Psoas muscle (tissue), 8 donors: ENCODE measurements around the gene TM7SF3. TPM values are rescaled to one million over a fixed set of nuclear protein-coding genes. Genes with fewer than 3 reads are reported as not detected.
"Not testable (repeated sequence)": the region's sequence is repeated elsewhere in the genome, so short reads cannot be mapped to it uniquely, and the experiment has no call there.

Source experiments
- ATAC-seq, 4 donors: fragments of 200-7000 bp; cut with Tn5 transposase; one replicate each; pipeline ENCODE4 v1.9.1; 2020; ENCODE audit warnings: moderate library complexity in 3 of 4, mild to moderate bottlenecking in 2 of 4
- DNase-seq, 2 donors: peaks; one replicate each; pipeline ENCODE4 v3.0.0-alpha.2; 2020
- H3K27ac ChIP-seq: fragments of 200-600 bp; one replicate; pipeline ENCODE4 v1.8.0; 2022
- H3K27me3 ChIP-seq, 3 donors: fragments of 200-600 bp in 1 of 3; one replicate each; pipeline versions ENCODE4 v1.6.1 to v1.8.0; 2013 to 2022; ENCODE audit warnings: low read length in 2 of 3, mild to moderate bottlenecking in 2 of 3, moderate library complexity in 1 of 3; ENCODE audit not compliant: insufficient read depth in 3 of 3
- H3K36me3 ChIP-seq, 2 donors: fragments of 200-600 bp in 1 of 2; one replicate each; pipeline versions ENCODE4 v1.6.1 to v1.8.0; 2013 to 2022; ENCODE audit warnings: low read depth in 1 of 2, mild to moderate bottlenecking in 1 of 2, moderate library complexity in 1 of 2; ENCODE audit not compliant: insufficient read depth in 1 of 2
- H3K4me1 ChIP-seq: fragments of 200-600 bp; one replicate; pipeline ENCODE4 v1.8.0; 2022
- H3K4me3 ChIP-seq: fragments of 200-600 bp; one replicate; pipeline ENCODE4 v1.8.0; 2022; ENCODE audit warnings: mild to moderate bottlenecking
- H3K9me3 ChIP-seq: fragments of 200-600 bp; one replicate; pipeline ENCODE4 v1.8.0; 2022
- CTCF ChIP-seq: fragments of 200-600 bp; IDR thresholded peaks from one replicate; pipeline ENCODE4 v1.8.0; 2022; ENCODE audit warnings: antibody characterized with exemption
- WGBS, 3 donors: extraction: QIAGEN DNeasy Blood & Tissue Kit; methylation state at CpG; one replicate each; pipeline versions ENCODE4 v1.1.6 to v1.1.7; 2013; 5-methylcytosine and 5-hydroxymethylcytosine counted together
- intact Hi-C, 2 donors: fragments of 100-400 bp; cut with DNase I; formaldehyde crosslinking; loops; one replicate each; pipeline versions ENCODE4 v1.11.0 to v1.14.2; 2022
- polyA plus RNA-seq, 3 donors: library from polyadenylated mRNA; stranded (reverse); fragments of 200-250 nt; gene quantifications; one replicate each; pipeline ENCODE4 v1.2.3, GENCODE V29; 2013
- total RNA-seq, 4 donors: library from RNA; stranded (reverse); fragmentation: NEBNext Ultra II Directional in 2 of 4; extraction: Animal tissue kit (Norgen Biotek cat#: 25700) in 2 of 4; gene quantifications; one replicate each; pipeline versions ENCODE4 v1.2.1 to v1.2.4, GENCODE V29; 2021 to 2023
- donor health status: healthy with polysubstance abuse.
- donor health status: DM: no; HTN: no; CAD: no; lungs with moderate emphysema.
- donor health status: Bipolar disorder and iron deficiency.
- donor health status: healthy.
- donor health status: DM: yes; HTN: yes; CAD: no.
- donor health status: DM: no; HTN: no; CAD: no.
- donor health status: DM: no; HTN: no; CAD: no.
- donor health status: DM: yes; HTN: yes; CAD: no.

TM7SF3 gene
- total and polyA plus RNA-seq, 7 donors = 6.0 to 16.5 (median 12.0) TPM

- H3K4me1 ChIP-seq = no peaks in the 10 kb centered on the region
- intact Hi-C loops = no loop called here
- no peak overlapping the region for H3K4me3 ChIP-seq
- peaks cover 0 to 84% of the 10 kb centered on the region in 2 donors for H3K36me3 ChIP-seq
- DNase-seq (no peak), ATAC-seq (no peak)
- no peak overlapping the region for H3K27ac ChIP-seq
- H3K9me3 ChIP-seq = no peaks in the 10 kb centered on the region
- WGBS, 3 donors = 96 to 97% (median 97%) methylated on average over 2 of the region's 2 CpGs
- no peak for TF ChIP-seq CTCF
- H3K27me3 ChIP-seq = no peaks in the 10 kb centered on the region
Observed at GRCh38 chr12:26970136-26970535, 44.0 kb downstream of the TM7SF3 start.

- no peaks in the 10 kb centered on the region for H3K9me3 ChIP-seq
- peaks cover 0 to 78% of the 10 kb centered on the region in 2 donors for H3K36me3 ChIP-seq
- no peaks in the 10 kb centered on the region for H3K4me1 ChIP-seq
- intact Hi-C loops = no loop called here
- H3K27me3 ChIP-seq = no peaks in the 10 kb centered on the region
- no peak overlapping the region for H3K4me3 ChIP-seq
- TF ChIP-seq CTCF = no peak
- no peak overlapping the region for H3K27ac ChIP-seq
- ATAC-seq (no peak), DNase-seq (no peak)
- 81 to 85% (median 81%) methylated on average over 3 of the region's 3 CpGs for WGBS, 3 donors
Observed at GRCh38 chr12:26966842-26967241, 47.3 kb downstream of the TM7SF3 start.

- ATAC-seq = no peak
- Histone ChIP-seq H3K36me3 (peaks cover 0 to 83% of the 10 kb centered on the region in 2 donors), H3K27ac (no peak overlapping the region), H3K9me3 (no peaks in the 10 kb centered on the region), H3K27me3 (no peaks in the 10 kb centered on the region), H3K4me3 (no peak overlapping the region), H3K4me1 (no peaks in the 10 kb centered on the region)
- TF ChIP-seq CTCF = no peak
- intact Hi-C loops = no loop called here
- DNase-seq = no peak
- WGBS, 3 donors = 87 to 100% (median 96%) methylated on average over 1 of the region's 1 CpG
Observed at GRCh38 chr12:26963413-26963812, 50.8 kb downstream of the TM7SF3 start.

- intact Hi-C loops = no loop called here
- 86 to 92% (median 86%) methylated on average over 1 of the region's 1 CpG for WGBS, 3 donors
- ATAC-seq (no peak), DNase-seq (no peak)
- H3K27ac ChIP-seq = no peak overlapping the region
- H3K36me3 ChIP-seq = peaks cover 0 to 83% of the 10 kb centered on the region in 2 donors
- no peaks in the 10 kb centered on the region for H3K27me3 ChIP-seq
- no peaks in the 10 kb centered on the region for H3K4me1 ChIP-seq
- no peak overlapping the region for H3K4me3 ChIP-seq
- no peak for TF ChIP-seq CTCF
- H3K9me3 ChIP-seq = no peaks in the 10 kb centered on the region
Observed at GRCh38 chr12:26961803-26962202, 52.4 kb downstream of the TM7SF3 start.

- intact Hi-C loops, DNase-seq, H3K27ac ChIP-seq, H3K4me3 ChIP-seq, H3K27me3 ChIP-seq, H3K4me1 ChIP-seq, H3K9me3 ChIP-seq: not testable (repeated sequence)
- peak in 2 of 4 donors; percentile 39 to 54 for ATAC-seq
- peaks cover 0 to 83% of the 10 kb centered on the region in 2 donors for H3K36me3 ChIP-seq
- WGBS, 3 donors = 66 to 88% (median 73%) methylated on average over 7 of the region's 7 CpGs
Observed at GRCh38 chr12:26961391-26961790, 52.8 kb downstream of the TM7SF3 start.
